Measurements from ENCODE around the gene SFTA2. TPM values are rescaled to one million over a fixed set of nuclear protein-coding genes. Genes with fewer than 3 reads are reported as not detected.

Gene SFTA2
- total and polyA plus RNA-seq, 10 of the 15 experiments (the other 5 are each of a cell fraction or from before 2014, with no cell fraction given), result 0.15 to 0.92 (median 0.33) TPM; not detected in 4

GRCh38 chr6:30888816-30889495, 43.0 kb downstream of the SFTA2 start:
- WGBS (ENCODE audit: insufficient coverage, insufficient replicate concordance, low lambda C conversion rate, missing lambda C conversion rate), result 74% methylated on average over 18 of the region's 18 CpGs
- FAIRE-seq, result no peak
- TF ChIP-seq TAF1 (IDR thresholded peaks at IDR 0.05; ENCODE audit: borderline replicate concordance, low read depth, low read length), result no peak
- no peak for TF ChIP-seq PBX3 (IDR thresholded peaks at IDR 0.05; ENCODE audit: insufficient replicate concordance, low read depth, low read length)
- no peak for TF ChIP-seq SMAD5 (IDR thresholded peaks at IDR 0.05; ENCODE audit: low read depth)
- TF ChIP-seq NRF1 (conservative IDR thresholded peaks at IDR 0.05; ENCODE audit: low read depth, low read length), result no peak
- no TSS peak for BruUV-seq (replicated peaks)
- H2AFZ ChIP-seq (ENCODE audit: control insufficient read depth, low read depth, low read length), result no peak overlapping the region
- ChIA-PET CTCF (interaction anchor here (1.0 to 2.5 kb wide), 6 partner anchors 21 to 198 kb away, joined by 3 to 8 read pairs (median 4); partner anchors contain the start of gene VARS2), RAD21 (ENCODE audit: unreplicated experiment) (interaction anchor here (3.1 kb wide), 1 partner anchor 25 kb away, joined by 18 read pairs; the partner anchor contains the start of gene VARS2), SMC1A (ENCODE audit: uncharacterized antibody, unreplicated experiment) (interaction anchor here (1.2 to 2.0 kb wide), 3 partner anchors 25 to 60 kb away, joined by 3 to 6 read pairs (median 4); partner anchors contain the start of gene VARS2), POLR2A (interaction anchor here (0.9 to 1.8 kb wide), 2 partner anchors 19 to 25 kb away, joined by 4 to 5 read pairs; partner anchors contain the start of genes GTF2H4 and VARS2)
- H3K4me1 ChIP-seq (ENCODE audit: control insufficient read depth, insufficient read depth, low read length), result peaks cover 16% of the 10 kb centered on the region
- H3K9me3 ChIP-seq (replicated peaks; ENCODE audit: control insufficient read depth, insufficient read depth, low read length), result no peaks in the 10 kb centered on the region
- H3K36me3 ChIP-seq (ENCODE audit: control insufficient read depth in 2 of 2, insufficient read depth in 2 of 2, low read length in 1 of 2), result peaks cover 0 to 6% of the 10 kb centered on the region in 2 experiments; a peak in 3 of 4 replicates
- H3K27ac ChIP-seq (ENCODE audit: control insufficient read depth, insufficient read depth), result no peak overlapping the region
- no peak overlapping the region for H3K9ac ChIP-seq (ENCODE audit: control insufficient read depth, insufficient read depth, low read length)
- no peak overlapping the region for H3K4me3 ChIP-seq
- no peaks in the 10 kb centered on the region for H4K20me1 ChIP-seq (ENCODE audit: control insufficient read depth, insufficient read depth)
- no peak overlapping the region for H3K4me2 ChIP-seq (ENCODE audit: control insufficient read depth, insufficient read depth)
- ATAC-seq, result no peak
- in situ Hi-C loops (cut with MboI) (no loop called here), intact Hi-C loops (cut with micrococcal nuclease; ENCODE audit: unreplicated experiment) (no loop called here)
- DNase-seq (ENCODE audit: low read depth, low spot score), result no peak
- peaks cover 10% of the 10 kb centered on the region for H3K79me2 ChIP-seq (ENCODE audit: control insufficient read depth, insufficient read depth, low read length)
- no peaks in the 10 kb centered on the region for H3K27me3 ChIP-seq (replicated peaks in 1 of 2; ENCODE audit: control insufficient read depth in 2 of 2, insufficient read depth in 2 of 2, low read length in 1 of 2)
